ENCODE measurements around the gene BSX.

BSX gene

DNA sequence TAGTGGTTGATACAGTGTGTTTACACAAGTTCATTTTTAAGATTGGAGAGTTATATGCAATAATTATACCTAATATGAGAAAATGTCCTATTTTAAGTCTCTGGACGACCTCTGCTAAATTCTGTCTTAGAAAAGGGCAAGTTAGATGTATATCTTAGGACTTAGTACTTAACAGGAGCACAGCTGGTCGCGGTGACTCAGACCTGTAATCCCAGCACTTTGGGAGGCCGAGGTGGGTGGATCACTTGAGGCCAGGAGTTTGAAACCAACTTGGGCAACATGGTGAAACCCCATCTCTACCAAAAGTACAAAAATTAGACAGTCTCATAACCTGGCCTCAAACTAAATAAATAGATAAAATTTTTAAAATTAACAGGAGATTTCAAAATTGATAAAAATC, 27.2 kb downstream of the BSX start:
- DNase-seq: no peak

DNA sequence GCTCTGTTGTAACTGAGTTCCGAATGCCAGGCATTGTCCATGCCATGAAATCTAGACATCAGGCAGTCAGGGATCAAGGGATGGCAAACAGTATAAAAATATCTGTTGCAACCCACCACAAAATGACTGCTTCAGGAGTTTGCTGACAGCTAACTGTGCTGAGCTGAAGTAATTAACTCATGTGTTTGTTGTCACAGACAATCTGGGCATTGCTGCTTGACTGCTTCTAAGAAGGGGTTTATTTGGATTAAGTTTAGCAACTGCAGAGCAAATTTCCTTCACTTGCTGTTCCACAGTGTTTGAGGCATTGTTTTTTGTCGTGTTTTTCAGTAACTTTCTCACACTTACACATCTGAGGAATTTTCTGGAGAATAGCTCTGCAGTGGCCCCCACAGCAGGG, 30.4 kb downstream of the BSX start:
- no peak for DNase-seq

DNA sequence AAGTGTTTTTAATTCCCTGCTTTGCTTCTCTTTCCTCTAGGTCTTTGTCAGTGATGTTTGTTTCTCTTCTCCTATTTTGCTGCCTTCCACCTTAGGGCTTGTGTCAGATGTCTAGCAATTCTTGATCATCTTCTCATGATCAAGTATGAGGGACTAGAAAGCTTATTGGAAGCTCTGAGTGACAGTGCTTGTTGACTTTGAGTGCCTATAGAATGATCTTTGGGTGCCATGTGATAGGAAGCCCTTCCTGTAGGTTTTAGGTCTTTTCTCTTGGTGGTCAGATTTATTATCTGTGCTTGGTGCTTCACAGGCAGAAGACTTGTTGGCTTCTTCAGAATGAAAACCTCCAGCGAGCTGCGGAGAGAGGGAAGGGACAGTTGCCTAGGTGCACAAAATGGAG, 43.1 kb downstream of the BSX start:
- DNase-seq: no peak

DNA sequence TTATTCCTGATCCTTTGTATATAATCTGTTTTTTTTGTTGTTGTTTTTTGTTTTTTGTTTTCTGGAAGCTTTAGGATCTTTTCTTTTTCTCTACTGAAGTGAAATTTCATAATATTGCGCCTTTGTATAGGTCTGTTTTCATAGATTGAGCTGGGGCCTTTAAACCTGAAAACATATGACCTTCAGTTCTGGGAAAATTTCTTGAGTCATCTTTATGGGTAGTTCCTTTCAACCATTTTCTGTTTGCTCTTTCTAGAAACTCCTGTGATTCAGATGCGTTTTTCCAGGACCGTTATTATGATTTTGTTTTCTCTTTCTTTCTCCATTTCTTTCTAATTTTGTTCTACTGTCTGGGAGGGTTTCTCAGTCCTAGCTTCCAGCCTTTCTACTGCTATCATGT, 43.7 kb downstream of the BSX start:
- DNase-seq: no peak

DNA sequence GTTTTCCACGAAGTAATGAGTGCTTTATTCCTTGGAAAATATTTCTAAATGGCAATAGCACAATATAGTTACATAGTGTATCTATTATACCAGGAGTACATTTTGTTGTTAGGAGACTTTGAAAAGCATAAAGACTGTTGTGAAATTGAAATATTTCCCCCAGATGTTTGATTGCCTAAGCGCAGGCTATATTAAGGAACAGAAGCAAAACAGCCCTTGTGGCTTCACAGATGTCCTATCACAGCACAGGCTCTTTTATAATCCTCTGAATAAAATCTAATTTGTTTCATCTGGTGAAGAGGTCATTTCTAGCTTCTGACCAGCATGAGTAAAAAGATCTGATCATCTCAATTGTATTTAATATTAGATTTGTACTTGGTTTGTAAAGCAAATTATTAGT, 48.2 kb downstream of the BSX start:
- peak in 2 of 4 experiments; percentile 20 to 36 for DNase-seq

DNA sequence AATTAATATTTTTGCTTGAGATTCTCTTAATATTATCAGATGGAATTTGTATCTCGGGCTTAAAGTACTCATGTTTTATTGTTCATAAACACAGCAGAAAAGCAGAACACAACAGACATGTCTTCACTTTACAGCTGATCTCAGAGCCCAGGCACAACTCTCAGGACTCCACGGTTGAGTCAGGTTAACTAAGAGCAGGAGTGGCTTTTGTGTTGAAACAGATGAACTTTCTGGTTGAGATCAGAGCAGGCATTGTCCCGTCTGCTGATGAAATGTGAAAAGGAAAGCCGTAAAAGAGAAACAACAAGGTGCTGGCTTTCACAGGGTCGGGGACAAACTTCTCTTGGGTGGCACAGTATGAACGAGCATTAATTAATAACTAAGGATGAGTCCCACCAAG, 50.1 kb downstream of the BSX start:
- no peak for DNase-seq

Measured in suppressor macrophage (primary cell).